ENCODE results near the gene MPO.

The MPO gene

GRCh38 chr17:58280480-58281217 lies at the start of gene MPO:
TSS of gene MPO (minus strand) at chr17:58280935. CDS start at chr17:58280758, 177 bp downstream.
- Histone ChIP-seq H3K27ac (no peak within 1 kb of the TSS), H3K4me3 (no peak within 1 kb of the TSS)

- Histone ChIP-seq H3K27ac (peak overlapping the region in 13 of 21 experiments; percentile 14 to 99 (median 93)), H3K4me3 (peak overlapping the region; percentile 43 to 65 (median 54))
Observed at GRCh38 chr17:58329810-58330537, 49.2 kb upstream of the MPO start.

DNA sequence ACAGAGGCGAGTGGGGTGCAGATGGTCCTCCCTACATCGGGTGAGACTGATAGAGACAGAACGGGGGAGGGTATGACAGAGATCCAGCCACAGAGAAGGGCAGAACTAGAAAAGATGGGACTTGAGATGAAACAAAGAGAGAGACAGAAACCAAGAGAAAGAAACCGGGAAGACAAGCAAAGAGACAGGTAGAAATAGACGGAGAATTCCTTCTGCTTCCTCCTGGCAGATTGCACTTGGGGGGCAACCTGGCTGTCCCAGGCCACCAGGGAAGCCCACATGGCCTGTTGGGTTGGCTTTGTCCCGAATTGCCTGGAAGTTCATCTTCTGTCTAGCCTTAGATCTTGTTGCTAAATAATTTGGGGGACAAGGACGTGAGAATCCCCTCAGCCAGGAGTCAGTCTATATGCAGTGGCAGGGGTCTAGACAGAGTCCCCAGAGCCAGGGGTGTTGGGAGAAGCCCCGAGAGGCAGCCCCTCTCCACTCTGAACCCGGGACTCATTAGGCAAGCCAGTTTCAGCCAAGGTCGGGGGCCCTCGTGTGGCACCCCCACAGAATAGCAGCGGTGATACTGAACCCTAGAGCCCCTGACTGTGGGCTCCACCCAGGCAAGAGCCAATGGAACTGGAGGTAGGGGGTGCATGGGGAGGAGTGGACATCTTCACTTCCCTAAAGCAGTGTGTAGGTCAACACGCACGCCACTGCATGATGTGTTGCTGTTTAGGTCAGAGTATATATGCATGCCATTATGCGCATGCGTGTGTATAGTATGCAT lies 48.5 kb upstream of the MPO start:
- H3K4me3 ChIP-seq, result peak overlapping the region in 5 of 7 experiments; percentile 43 to 65 (median 59)
- H3K27ac ChIP-seq, result peak overlapping the region in 12 of 21 experiments; percentile 6 to 98 (median 59)

DNA sequence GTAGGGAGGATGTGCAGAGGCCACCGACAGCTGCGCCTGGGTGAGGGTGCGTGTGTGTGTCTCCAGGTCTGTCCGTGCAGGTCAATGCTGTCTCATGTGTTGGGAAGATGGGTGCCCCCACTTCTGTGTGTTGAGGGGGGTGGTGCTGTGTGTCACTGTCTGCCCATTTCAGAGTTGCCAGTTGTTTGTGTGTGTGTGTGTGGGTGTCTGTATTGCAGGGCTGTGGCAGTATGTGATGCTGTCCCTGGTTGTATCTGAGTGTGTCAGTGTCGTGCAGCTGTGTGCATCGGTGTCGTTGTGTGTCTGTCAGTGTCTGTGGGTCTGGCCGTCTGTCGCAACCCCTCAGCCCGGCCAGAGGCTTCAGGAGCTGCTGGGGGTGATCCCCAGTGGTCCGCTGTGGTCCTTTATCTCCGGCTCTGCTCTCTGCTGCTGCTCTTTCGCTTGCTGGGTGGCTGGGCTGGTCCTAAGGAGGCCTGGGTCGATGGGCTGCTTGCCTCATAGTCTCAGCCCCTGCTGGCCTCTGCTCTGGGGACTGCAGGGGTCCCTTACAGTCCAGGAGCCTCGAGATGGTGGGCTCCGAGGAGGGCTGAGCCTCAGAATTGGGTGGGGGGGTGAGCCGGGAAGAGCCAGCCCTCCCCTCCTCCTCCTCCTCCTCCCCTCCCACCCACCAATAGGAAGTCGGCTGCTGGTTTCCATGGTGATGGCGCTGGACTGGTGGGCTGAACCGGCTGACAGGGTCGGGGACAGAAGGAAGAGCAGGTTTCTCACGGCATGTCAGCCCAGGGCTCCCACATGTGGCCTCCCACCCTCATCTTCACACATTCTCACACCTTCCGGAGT lies 47.7 kb upstream of the MPO start, which contains the start of gene TSPOAP1:
Gene TSPOAP1 (minus strand): TSS at position 601 of the 840 bp plus-strand sequence. CDS start 875 bp downstream, outside the sequence.
- peak within 1 kb of the TSS in 13 of 21 experiments; percentile 6 to 98 (median 56) for H3K27ac ChIP-seq
- H3K4me3 ChIP-seq, result peak within 1 kb of the TSS in 5 of 7 experiments; percentile 43 to 65 (median 59)

- H3K4me3 ChIP-seq, result peak overlapping the region in 3 of 7 experiments; percentile 23 to 65 (median 59)
- H3K27ac ChIP-seq, result peak overlapping the region in 8 of 21 experiments; percentile 11 to 97 (median 65)
Observed at GRCh38 chr17:58327363-58328194, 46.8 kb upstream of the MPO start.

GRCh38 chr17:58326609-58327362 lies 46.1 kb upstream of the MPO start:
- Histone ChIP-seq H3K27ac (peak overlapping the region in 2 of 21 experiments; percentile 80 to 97), H3K4me3 (no peak overlapping the region)

- H3K27ac ChIP-seq, result no peak overlapping the region
- no peak overlapping the region for H3K4me3 ChIP-seq
Observed at GRCh38 chr17:58325976-58326468, 45.3 kb upstream of the MPO start.

DNA sequence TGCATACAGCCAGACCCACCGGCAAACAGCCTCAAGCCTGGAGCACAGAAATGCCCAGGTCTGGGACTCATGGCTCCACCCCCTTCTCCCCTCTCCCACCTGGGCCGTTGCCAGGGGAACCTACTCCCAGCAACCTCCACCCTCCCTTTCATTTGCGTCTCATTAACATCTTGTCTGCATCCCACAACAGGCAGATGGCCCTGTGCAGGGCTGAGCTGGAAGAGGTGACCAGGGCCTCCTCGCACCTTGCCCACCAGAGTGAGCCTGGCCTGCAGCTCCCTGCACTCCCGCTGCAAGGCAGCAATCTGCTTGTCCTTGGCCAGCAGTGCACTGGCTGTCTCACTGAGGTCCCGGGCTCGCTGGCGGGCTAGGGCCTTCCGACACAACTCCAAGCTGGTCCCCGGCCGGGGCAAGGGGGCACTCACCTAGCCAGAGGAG lies 44.6 kb upstream of the MPO start:
- Histone ChIP-seq H3K4me3 (no peak overlapping the region), H3K27ac (no peak overlapping the region)

DNA sequence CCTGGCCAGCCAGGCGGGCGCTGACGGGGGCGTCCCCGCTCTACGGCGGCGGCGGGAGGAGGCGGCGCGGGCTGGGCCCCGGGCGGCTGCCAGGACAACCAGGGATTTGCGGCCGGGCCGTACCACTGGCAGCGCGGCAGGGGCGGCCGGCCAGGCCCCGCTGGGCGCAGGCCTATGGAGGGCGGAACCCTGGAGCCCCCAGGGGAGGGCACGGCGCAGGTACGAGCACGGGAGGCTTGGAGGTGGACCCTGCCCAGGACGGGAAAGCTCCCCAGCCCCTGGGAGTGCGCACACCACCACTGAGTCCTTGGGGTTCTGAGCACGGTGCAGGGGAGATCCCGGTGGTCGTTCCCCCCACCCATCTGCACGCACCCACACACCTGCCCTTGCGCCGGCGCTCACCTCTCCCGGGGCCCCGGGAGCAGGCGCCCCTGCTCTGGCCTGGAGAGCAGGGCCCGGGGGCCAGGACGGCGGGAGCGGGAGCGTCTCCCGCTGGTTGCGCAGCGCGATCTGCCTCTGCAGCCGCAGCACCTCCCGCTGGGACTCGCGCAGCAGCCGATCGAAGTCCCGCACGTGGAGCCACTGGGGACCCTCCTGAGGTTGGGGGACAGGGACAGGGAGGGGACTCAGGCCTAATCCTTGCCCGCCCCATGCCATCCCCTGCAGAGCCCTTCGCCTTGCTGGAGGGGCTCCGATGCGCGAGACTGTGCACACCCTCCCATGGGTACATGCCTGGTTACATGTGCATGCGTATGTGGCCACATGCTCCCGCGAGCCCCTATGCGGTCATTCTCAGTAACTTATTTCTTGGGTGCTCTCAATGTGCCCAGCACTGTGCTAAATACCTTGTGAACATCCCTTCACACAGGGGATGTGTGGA lies 43.9 kb upstream of the MPO start:
- peak overlapping the region in 13 of 21 experiments; percentile 10 to 78 (median 46) for H3K27ac ChIP-seq

DNA sequence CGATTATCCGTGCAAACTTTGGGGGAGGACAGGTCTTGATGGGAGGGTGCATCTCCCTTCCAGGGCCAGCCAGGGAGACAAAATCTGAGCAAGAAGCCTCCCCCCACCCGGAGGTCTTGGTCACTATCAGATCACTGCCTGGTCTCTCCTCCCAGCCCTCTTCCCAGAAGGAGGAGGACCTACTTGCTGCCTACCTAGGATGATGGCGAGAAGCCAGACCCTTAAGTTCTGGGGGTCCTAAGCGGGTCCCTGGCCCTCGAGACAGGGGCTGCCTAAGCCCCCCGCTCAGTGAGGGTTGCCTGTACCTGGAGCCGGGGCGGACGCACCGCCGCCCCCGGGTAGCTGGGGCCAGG lies 43.3 kb upstream of the MPO start:
- H3K27ac ChIP-seq, result peak overlapping the region in 13 of 21 experiments; percentile 10 to 78 (median 46)
- H3K4me3 ChIP-seq, result peak overlapping the region; percentile 27 to 53 (median 36)

More for the DNA sequence above, 43.9 kb upstream of the MPO start:
- H3K4me3 ChIP-seq, result peak overlapping the region; percentile 27 to 53 (median 36)

GRCh38 chr17:58323366-58324055 lies 42.8 kb upstream of the MPO start:
- H3K27ac ChIP-seq, result peak overlapping the region in 5 of 21 experiments; percentile 5 to 78 (median 55)
- peak overlapping the region in 2 of 7 experiments; percentile 44 to 53 for H3K4me3 ChIP-seq

DNA sequence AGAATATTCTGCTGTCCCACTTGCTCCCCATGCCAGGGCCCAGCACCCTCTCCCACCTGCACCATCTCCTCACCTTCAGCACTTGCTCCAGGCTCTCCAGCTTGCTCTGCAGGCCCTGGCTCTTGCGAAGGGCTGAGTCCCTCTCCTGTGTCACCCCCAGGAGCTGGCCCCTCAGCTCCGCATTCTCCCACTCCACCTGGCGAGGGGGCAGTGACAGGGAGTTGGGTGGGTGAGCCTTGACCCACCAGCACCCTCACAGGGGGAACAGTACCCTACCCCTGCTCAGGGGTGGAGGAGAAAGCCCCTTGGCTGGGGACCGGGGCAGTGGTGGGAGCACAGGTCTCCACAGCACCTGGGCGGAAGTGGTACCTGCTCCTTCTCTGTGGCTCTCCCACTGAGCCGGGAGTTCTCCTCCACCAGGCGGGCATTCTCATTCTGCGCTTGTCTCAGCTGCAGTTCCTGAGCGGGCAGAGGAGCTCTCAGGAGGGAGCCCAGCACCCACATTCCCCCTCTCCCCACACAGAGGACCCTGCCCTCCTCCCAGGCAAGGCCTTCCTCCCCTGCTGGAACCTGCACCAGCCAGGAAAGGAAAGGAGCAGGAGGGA lies 41.9 kb upstream of the MPO start:
- no peak overlapping the region for H3K4me3 ChIP-seq
- no peak overlapping the region for H3K27ac ChIP-seq

DNA sequence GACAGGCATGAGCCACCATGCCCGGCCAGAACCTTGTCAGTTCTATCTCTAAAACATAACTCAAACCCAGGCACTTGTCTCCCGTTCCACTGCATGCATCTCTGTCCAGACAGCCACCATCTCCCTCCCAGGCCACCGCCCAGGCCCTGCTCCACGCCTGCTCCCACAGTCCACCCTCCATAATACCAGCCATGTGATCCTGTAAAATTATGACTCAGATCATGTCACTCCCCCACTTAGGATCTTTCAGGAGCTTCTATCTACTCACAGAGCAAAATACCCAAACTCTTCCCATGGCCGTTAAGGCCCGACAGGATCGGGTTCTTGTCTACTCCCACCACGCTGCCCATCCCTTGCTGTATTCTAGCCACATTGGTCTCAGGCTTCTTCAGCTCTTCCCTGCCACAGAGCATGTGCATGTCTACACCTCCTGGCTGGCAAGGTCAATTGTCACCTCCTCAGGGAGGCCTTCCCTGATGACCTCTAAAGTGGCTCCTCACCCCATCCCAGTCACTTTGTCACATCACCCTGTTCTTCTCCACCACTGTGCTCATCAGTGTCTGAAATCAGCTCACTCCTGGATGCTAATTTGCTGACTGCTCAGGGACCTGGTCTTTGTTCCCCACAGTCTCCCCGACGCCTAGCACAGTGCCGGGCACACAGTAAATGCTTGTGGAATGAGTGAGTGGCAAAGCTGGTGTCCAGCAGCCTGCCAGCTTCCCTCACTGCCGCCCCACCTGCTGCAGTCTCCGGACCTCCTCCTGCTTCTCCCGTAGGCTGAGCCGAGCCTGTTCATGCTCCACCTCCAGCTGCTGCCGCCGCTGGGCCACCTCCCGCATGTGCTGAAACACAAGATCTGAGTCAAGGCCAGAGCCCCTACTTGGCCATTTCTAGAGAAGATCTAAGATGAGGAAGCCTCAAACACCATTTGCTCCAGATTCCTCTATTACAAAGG lies 41.1 kb upstream of the MPO start:
- Histone ChIP-seq H3K4me3 (no peak overlapping the region), H3K27ac (no peak overlapping the region)

Measured in skin epidermis (tissue), 12 donors.